Esophagus squamous epithelium (tissue), 5 donors: Measurements from ENCODE around the gene PAX3. TPM values are rescaled to one million over a fixed set of nuclear protein-coding genes. Genes with fewer than 3 reads are reported as not detected.

Experiments used
- DNase-seq: peaks from one replicate; lab custom pipeline; 2025; lab: John Stamatoyannopoulos, UW
- H3K27ac ChIP-seq, 4 donors: fragments of 200-600 bp; sonication (generic); one replicate each; pipeline ENCODE4 v1.5.1; 2016 to 2019; ENCODE audit warnings: mild to moderate bottlenecking in 1 of 4
- H3K27me3 ChIP-seq, 4 donors: fragments of 200-600 bp; sonication (generic); 1 replicate in 3 of 4; 2 replicates in 1 of 4; pipeline versions ENCODE4 v1.5.1 to v1.6.0; 2017 to 2021; ENCODE audit warnings: antibody characterized with exemption in 1 of 4
- H3K36me3 ChIP-seq, 3 donors: fragments of 200-600 bp; sonication (generic); one replicate each; pipeline ENCODE4 v1.5.1; 2016 to 2019
- H3K4me1 ChIP-seq, 3 donors: fragments of 200-600 bp; sonication (generic); one replicate each; pipeline ENCODE4 v1.5.1; 2017 to 2019
- H3K4me3 ChIP-seq, 4 donors: fragments of 200-600 bp; sonication (generic); 1 replicate in 3 of 4; 2 replicates in 1 of 4; pipeline ENCODE4 v1.5.1; 2016 to 2019; ENCODE audit warnings: mild to moderate bottlenecking in 2 of 4, moderate library complexity in 1 of 4
- H3K9me3 ChIP-seq, 3 donors: fragments of 200-600 bp; sonication (generic); one replicate each; pipeline ENCODE4 v1.5.1; 2016 to 2019
- CTCF ChIP-seq, 6 experiments: fragments of 450-650 bp in 4 of 6; fragments of 200-600 bp in 2 of 6; sonication (generic) in 2 of 6; IDR thresholded peaks; one replicate each; pipeline ENCODE4 v1.5.1; 2016 to 2019; ENCODE audit warnings: antibody characterized with exemption in 6 of 6, mild to moderate bottlenecking in 4 of 6, moderate library complexity in 4 of 6
- POLR2A ChIP-seq, 4 donors: fragments of 450-650 bp; IDR thresholded peaks; one replicate each; pipeline ENCODE4 v1.6.1; 2017; ENCODE audit warnings: antibody characterized with exemption in 4 of 4, mild to moderate bottlenecking in 4 of 4, moderate library complexity in 3 of 4
- WGBS, 2 donors: methylation state at CpG; one replicate each; pipeline ENCODE4 v1.1.5; 2018; 5-methylcytosine and 5-hydroxymethylcytosine counted together
- intact Hi-C: fragments of 100-400 bp; cut with DNase I; formaldehyde crosslinking; loops from one replicate; pipeline ENCODE4 v1.15.0; 2022
- total RNA-seq, 4 donors: library from RNA; depleted of rRNA; stranded (reverse); fragments of >200 nt; gene quantifications; one replicate each; pipeline ENCODE4 v1.1.0, GENCODE V29; 2016
- donor health status: DM: yes; HTN: yes; CAD: no.

Gene PAX3
- total RNA-seq, 4 donors from 2014 or later: not detected

- TF ChIP-seq POLR2A (IDR thresholded peaks at IDR 0.05): no peak
- no peak for TF ChIP-seq CTCF (IDR thresholded peaks at IDR 0.05)
- Histone ChIP-seq H3K27ac (no peak overlapping the region), H3K27me3 (peaks cover 0 to 7% (median 0%) of the 10 kb centered on the region in 4 donors), H3K4me3 (no peak overlapping the region), H3K4me1 (no peaks in the 10 kb centered on the region), H3K36me3 (no peaks in the 10 kb centered on the region), H3K9me3 (no peaks in the 10 kb centered on the region)
- intact Hi-C loops: no loop called here
- WGBS, 2 donors: 41 to 44% methylated on average over 4 of the region's 4 CpGs
- DNase-seq: no peak
Measured at GRCh38 chr2:222228054-222228453, 70.7 kb downstream of the PAX3 start.

- 35 to 37% methylated on average over 6 of the region's 6 CpGs for WGBS, 2 donors
- no peak overlapping the region for H3K4me3 ChIP-seq
- no peaks in the 10 kb centered on the region for H3K9me3 ChIP-seq
- no peak for TF ChIP-seq CTCF (IDR thresholded peaks at IDR 0.05)
- TF ChIP-seq POLR2A (IDR thresholded peaks at IDR 0.05): no peak
- intact Hi-C loops: no loop called here
- H3K36me3 ChIP-seq: no peaks in the 10 kb centered on the region
- no peak for DNase-seq
- no peak overlapping the region for H3K27ac ChIP-seq
- no peaks in the 10 kb centered on the region for H3K4me1 ChIP-seq
- peaks cover 0 to 12% (median 0%) of the 10 kb centered on the region in 4 donors for H3K27me3 ChIP-seq
Measured at GRCh38 chr2:222218786-222219185, 80.0 kb downstream of the PAX3 start.

GRCh38 chr2:222217712-222218111 lies 81.1 kb downstream of the PAX3 start:
- H3K4me1 ChIP-seq: no peaks in the 10 kb centered on the region
- no peak overlapping the region for H3K27ac ChIP-seq
- TF ChIP-seq CTCF (IDR thresholded peaks at IDR 0.05) (no peak), POLR2A (IDR thresholded peaks at IDR 0.05) (no peak)
- no peak for DNase-seq
- 34 to 42% methylated on average over 1 of the region's 1 CpG for WGBS, 2 donors
- H3K36me3 ChIP-seq: no peaks in the 10 kb centered on the region
- H3K27me3 ChIP-seq: peaks cover 0 to 6% (median 0%) of the 10 kb centered on the region in 4 donors
- H3K9me3 ChIP-seq: no peaks in the 10 kb centered on the region
- intact Hi-C loops: no loop called here
- no peak overlapping the region for H3K4me3 ChIP-seq

GRCh38 chr2:222214885-222215284 lies 83.9 kb downstream of the PAX3 start:
- 32 to 43% methylated on average over 1 of the region's 1 CpG for WGBS, 2 donors
- H3K4me3 ChIP-seq: no peak overlapping the region
- intact Hi-C loops: no loop called here
- TF ChIP-seq POLR2A (IDR thresholded peaks at IDR 0.05) (no peak), CTCF (IDR thresholded peaks at IDR 0.05) (no peak)
- no peak overlapping the region for H3K27ac ChIP-seq
- no peaks in the 10 kb centered on the region for H3K4me1 ChIP-seq
- H3K27me3 ChIP-seq: peaks cover 0 to 2% (median 0%) of the 10 kb centered on the region in 4 donors
- no peaks in the 10 kb centered on the region for H3K36me3 ChIP-seq
- no peak for DNase-seq
- H3K9me3 ChIP-seq: no peaks in the 10 kb centered on the region

GRCh38 chr2:222213049-222213448 lies 85.7 kb downstream of the PAX3 start:
- H3K27me3 ChIP-seq: peaks cover 0 to 4% (median 0%) of the 10 kb centered on the region in 4 donors
- no peaks in the 10 kb centered on the region for H3K36me3 ChIP-seq

More at GRCh38 chr2:222213049-222213448, 85.7 kb downstream of the PAX3 start:
- Histone ChIP-seq H3K9me3 (no peaks in the 10 kb centered on the region), H3K27ac (no peak overlapping the region), H3K4me1 (no peaks in the 10 kb centered on the region), H3K4me3 (no peak overlapping the region)
- TF ChIP-seq POLR2A (IDR thresholded peaks at IDR 0.05): no peak
- no peak for TF ChIP-seq CTCF (IDR thresholded peaks at IDR 0.05)
- WGBS, 2 donors: 75 to 81% methylated on average over 5 of the region's 5 CpGs
- intact Hi-C loops: no loop called here
- no peak for DNase-seq
